GM18502 (cell line): Measurements from ENCODE around the gene ASPN.

Source experiments
- ATAC-seq: cut with Tn5 transposase; IDR thresholded peaks from one replicate; pipeline ENCODE4 v1.9.1; 2021; ENCODE audit warnings: mild to moderate bottlenecking; ENCODE audit not compliant: unreplicated experiment, poor library complexity

The ASPN gene

DNA sequence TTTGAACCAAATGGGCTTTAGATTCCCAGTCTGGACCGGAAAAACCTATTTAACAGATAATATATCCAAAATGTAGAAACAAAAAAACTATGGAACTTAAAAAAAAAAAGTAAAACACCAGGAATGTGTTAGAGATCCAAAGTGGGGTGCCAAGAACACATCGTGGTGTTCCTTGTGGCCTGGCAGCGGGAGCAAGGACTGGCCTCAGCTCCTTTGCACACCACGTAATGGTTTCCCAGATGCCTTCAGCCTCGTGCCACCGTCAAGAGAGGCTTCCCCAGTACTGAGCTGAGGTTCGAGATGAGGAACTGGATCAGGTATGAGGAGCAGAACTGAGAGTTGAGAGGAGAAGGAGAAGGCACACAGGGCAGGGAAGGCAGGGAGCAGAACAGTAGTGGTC, 3.5 kb downstream of the ASPN start:
- ATAC-seq: no peak

DNA sequence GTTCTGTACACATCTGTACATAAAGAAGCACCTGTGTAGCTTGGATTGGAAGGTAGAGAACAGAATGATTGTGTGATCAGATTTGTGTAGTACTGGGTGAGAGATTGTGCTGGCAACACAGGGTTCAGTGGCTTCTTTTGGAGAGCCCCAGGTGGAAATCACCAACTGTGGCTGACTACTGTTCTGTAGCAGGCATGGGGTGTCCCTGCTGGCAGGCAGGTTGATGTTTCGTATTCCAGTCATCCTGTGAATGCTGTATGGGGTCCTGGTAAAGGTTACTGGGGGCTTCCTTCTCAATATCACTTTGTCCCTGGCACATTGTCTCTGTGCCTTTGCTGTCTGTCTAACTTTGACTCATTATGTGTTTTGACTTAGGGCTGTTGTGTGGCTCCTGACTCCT, 5.3 kb downstream of the ASPN start:
- peak; percentile 65 for ATAC-seq

DNA sequence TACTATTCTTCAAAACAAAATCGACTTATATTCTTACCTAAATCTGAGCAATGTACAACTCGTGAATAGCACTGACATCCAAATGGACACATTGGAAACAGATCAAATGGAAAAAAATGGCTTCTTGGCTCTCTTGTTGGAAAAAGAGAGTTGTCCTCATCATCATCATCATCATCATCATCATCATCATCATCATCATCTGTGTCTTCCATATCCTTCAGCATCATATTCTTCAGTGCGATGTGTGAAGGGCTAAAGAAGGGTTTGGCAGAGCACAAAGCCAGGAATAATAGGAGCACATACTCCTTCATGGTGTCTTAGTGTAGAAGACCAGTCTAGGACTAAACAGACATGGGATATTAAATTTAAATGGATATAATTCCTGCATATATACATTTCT, 7.7 kb downstream of the ASPN start:
- no peak for ATAC-seq

DNA sequence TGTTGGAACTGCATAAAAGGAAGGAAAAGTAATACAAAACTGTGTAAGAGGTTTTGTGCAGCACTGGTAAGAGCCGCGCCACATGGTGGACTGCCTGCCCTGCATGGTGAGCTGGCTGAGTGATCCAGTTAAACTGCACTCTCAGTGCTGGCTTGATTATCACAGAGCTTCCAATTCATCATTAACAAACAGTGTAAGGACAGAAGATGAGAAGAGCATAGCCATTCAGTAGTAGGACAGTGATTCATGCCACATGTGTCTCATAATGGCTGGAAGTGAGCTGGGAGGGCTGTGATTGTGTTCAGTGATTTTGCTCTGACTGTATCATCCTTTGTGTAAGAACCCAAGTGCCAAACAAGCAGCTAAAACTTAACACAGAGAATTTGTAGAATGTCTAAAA, 14.1 kb downstream of the ASPN start:
- no peak for ATAC-seq

DNA sequence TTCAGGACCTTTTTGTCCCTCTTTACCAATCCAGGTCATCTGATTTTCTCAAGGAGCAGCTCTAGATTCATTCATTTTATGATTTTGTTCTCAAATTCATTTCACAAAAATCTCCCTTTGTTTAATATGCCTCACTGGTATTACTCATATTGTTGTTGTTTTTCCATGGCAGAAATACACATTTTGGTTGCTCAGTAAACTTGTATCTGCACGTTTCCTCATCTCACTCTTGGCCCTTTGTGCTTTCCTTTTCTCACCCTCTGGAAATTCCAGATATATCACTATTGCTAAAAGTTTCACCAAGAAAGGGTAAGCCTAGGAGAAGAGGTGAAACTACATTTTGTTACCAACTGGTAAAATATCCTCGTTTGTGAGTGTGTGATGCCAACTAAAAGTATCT, 14.8 kb downstream of the ASPN start:
- no peak for ATAC-seq

DNA sequence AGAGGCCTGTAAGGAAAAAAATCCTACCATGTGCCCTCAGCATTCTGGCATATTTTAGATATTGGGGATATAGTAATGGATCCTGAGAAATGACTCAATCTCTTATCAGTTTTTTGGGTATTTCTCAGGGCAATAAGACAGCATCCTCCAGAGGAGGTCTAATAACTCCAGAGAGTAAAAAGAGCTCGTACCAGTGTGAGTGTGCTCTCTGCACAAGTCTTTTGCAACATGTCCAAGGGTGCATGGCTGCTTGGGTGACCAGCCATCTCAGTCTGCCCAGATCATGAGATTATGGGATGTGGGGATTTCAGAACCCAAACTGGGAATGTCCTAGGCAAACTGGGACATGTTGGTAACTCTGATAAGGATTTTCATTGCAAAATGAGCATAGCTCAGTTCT, 15.3 kb downstream of the ASPN start:
- no peak for ATAC-seq

DNA sequence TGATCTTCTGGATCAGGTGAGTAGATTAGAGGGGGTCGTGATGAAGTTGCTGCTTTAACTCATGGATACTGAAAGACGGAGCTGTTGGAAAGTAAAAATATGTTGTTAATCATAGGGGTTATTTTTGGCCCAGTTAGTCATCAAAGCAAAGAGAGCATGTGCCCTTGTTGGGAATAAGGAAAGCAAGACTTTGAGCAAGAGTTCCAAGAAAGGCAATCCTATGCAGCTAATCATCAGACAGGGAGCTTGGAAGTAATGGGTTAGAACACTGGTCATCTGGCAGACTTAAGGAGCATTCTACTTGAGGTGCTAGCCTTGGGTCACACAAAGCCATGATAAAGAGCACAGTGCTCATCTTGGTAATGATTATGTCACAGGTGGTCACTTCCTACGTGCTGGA, 18.3 kb downstream of the ASPN start:
- no peak for ATAC-seq

DNA sequence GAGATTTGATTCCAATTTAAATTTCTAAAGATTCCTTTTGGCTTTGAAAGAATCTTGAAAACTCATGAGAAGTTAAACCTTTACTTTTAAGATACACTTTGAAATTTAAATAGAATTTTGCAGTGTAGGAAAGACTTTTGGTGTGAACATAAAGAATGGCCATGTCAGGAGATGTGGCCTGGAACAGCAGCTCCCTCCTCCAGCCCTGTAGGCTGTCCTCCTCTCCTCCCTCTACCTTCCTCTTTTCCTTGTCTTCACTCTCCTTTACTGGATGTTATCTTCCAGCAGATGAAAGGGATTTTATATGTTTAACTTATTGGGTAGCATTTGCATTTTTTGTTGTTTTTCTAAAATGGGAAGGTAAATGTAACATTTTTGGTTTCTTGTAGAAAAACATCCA, 18.9 kb downstream of the ASPN start:
- ATAC-seq: no peak

DNA sequence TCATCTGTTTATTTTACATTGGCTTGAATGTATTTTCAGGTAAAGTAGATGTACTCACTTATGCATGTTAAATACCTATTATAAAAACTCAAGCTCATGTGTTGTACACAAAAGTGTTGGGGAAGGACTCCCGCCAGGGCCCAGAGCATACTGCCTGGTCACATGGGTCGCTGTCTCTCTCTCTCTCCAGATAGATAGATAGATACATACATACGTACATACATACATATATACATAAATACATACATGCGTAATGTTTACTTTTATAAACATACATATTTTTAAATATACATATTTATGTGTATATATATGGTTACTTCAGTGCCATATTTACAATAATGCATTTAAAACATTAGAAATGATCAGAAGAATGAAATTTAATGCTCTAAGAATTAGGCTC, 24.7 kb downstream of the ASPN start:
- no peak for ATAC-seq

DNA sequence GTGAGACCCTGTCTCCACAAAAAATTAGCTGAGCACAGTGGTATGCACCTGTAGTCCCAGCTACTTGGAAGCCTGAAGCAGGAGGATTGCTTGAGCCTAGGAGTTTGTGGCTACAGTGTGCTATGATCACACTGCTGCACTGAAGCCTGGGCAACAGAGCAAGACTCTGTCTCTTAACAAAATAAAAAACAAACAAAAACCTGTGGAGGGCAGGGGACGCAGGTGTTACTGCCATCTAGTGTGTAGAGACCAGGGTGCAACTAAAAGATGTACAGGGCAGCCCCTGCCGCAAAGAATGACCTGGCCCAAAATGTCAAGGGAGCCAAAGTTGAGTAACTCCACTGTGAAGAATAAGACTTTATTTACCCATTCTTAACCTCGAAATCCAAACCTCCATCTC, 27.1 kb downstream of the ASPN start:
- no peak for ATAC-seq

DNA sequence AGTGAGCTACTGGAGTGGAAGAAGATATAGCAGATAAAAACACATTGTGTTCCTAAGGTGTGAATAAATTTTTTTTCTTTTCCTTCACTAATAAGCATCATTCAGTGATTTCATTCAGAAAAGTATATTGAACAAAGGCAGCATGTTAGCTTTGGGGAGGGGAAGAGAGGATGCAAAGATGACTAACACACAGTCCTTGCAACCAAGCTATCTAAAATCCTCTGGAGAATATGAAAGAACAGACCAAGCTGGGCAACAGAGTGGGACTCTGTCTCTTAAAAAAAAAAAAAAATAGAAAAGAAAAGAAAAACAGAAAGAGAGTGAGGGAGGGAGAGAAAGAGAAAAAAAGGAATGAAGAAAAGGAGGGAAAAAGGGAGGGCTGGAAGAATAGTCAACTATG, 35.8 kb downstream of the ASPN start:
- ATAC-seq: no peak

DNA sequence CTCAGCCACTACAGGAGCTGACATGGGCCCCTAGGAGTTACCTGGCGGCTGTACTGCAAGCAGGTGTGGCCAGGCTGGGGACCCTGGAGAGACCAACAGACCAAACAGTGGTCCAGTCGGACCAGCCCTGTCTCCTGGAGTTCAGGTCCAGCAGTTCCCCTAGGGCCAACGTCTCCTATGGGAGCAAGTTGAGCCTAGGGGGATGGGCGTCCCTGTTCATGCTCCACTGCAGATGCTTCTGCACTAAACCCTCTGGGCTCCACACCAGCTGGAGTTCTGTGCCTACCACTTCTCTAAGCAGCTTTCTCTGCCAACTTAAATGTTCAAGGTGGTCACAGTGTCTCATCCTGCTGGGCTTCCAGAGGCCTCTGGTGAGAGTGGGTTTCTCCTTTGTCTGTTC, 37.5 kb downstream of the ASPN start:
- ATAC-seq: no peak

DNA sequence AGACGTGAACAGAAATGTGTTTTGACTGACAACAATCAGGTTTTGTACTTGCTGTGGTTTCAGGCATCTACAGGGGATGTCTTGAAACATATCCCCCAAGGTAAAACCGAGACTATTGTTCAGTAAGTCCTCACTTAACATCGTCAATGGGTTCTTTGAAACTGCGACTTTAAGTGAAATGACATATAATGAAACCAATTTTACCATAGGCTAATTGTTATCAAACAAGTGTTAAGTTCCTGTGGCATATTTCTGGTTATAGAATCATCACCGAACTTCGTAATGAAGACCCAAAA, 41.6 kb downstream of the ASPN start:
- ATAC-seq: no peak

DNA sequence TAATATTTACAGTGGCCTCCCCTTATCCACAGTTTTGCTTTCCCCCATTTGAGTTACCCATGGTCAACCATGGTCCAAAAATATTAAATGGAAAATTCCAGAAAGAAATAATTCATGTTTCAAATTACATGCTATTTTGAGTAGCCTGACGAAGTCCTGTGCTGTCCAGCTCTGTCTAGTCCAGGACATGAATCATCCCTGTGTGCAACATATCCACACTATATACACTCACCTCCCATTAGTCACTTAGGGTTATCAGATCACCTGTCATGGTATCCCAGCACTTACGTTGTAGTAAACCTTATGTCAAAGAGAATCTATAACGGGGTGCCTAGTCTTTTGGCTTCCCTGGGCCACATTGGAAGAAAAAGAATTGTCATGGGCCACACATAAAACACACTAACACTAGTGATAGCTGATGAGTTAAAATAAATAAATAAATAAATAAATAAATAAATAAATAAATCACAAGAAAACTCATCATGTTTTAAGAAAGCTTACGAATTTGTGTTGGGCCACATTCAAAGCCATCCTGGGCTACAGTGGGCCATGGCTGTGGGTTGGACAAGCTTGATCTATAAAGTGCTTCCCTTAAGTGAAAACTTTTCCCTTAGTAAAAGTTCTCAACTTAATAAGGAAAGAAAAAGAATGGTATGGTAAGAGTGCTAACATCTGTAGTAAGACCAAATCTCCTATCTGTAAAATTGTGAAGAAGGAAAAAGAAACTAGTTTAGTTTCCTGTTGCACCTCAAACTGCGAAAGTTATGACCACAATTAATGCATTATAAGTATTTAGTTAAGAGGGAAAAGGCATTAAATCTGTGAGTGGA, 42.2 kb downstream of the ASPN start:
- no peak for ATAC-seq

DNA sequence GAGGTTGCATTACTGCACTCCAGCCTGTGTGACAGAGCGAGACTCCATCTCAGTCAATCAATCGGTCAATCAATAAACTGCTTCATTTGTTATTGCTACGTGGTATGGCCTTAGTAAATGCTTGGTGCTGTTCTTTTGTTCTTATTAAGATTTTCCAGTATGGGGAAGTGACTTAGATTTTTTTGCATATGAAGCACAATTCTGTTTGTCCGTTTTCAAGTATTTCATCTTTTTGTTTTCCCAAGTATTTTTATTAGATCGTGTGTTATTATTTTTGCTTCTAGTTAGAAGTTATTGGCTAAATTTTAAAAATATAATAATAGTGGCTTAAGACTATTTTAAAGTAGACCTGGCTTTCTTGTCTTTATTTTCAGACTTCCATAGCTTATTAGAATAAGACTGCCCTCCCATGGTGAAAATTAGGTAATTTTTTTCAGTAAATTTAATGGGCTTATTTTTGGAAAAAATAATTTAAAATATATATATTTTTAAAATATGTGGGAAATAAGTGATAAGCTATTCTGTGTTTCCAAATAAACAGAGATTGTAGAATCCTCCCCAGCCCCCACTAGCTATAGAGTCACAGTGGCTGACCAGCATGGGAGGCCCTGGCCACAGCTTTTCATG, 43.3 kb downstream of the ASPN start:
- ATAC-seq: no peak

DNA sequence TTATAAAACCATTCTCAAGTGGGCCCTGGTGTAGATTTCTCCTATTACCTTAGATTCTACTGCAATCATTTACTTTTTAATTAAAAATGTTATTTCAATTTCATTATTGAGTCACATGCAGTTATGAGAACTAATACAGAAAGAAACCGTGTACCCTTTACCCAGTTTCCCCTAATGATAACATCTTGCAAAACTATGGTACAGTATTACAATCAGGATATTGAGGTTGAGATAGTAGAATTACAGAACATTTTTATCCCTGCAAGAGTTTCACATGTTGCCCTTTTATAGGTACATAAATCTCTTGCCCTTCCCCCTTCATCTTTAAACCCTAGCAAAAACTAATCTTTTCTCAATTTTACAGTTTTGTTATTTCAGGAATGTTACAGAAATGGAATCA, 47.0 kb downstream of the ASPN start:
- no peak for ATAC-seq

DNA sequence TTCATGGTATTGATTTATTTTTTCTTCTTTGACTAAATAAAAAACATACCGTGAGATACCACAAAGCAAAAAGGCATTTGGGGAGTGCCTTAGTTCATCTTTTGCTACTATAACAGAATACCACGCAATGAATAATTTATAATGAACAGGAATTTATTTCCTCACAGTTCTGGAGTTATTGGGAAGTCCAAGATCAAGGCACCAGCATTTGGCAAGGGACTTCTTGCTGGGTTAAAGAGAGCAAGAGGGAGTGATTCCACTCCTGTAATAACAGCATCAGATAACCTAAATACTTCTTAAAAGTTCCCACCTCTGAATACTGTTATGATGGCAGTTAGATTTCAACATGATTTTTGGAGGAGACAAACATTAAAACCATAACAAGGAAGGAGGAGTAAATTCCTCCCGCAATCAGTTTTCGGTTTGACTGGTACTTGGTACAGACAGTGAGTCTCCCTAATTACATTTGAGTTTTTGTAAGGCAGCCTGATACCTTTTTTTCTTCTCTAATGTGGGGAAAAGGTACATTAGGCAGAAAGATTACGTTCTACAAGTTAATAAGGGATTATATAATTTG, 49.2 kb downstream of the ASPN start:
- ATAC-seq: no peak

DNA sequence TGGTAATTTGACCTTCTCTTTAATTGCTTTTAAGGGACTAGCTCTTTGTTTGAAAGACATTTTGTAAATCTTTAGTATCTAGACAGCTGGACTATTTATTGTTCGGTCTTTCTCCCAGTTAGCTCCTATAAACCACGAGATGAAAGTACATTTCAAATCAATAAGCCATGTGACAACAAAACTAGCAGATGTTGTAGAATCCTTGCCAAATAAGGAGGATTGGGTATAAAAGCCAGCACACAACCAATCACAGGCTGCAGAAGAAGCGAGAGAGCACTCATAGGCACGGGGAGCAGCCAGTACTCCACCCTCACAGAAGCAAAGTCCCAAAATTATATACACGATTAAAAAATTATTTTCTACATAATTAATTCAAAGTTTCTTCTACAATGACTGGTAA, 50.0 kb downstream of the ASPN start:
- ATAC-seq: no peak

DNA sequence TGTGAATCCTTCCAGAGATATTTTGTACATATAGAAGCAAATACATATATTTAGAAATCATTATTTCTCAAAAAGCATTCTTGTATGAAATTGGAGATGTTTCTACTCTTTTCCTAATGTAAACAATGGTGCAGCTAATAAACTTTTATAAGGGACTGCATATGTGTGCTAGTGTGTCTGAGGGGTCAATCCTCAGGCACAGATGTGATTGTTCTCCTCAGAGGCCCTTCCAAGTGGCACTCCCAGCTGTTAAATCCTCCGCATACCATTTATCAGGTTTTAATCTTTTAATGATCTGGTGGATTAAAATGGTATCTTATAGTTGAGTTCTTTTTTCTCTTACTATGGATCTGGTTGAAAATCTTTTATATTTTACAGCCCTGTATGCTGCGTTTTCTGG, 52.5 kb downstream of the ASPN start:
- ATAC-seq: no peak

DNA sequence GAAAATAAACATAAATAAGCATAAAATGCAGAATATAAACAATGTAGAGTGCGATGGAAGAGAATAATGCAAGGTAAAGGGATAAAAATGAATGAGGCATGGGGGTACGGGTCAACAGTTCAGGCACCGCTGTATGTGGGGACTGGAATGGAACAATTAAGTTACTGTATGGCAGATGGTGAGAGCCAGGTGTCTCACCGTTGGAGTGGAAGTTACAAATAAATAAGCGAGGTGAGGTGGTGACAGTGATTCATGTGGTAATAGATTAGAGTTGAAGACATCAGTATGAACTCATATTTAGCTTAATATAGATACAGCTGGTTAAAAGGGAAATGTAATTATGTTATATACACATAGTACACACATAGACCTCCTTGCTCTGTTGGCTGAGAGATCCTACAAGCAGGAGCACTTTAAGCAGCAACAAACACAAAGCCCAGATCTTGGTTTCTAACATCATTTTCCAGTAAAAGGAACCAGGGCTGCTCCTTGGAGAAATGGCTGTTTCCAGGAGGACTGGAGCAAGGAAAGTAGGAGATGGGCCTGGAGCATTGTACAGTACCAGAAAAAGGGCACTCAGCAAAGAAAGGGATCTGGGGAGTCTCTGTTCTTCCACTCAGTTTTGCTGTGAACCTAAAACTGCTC, 55.7 kb downstream of the ASPN start:
- ATAC-seq: no peak

DNA sequence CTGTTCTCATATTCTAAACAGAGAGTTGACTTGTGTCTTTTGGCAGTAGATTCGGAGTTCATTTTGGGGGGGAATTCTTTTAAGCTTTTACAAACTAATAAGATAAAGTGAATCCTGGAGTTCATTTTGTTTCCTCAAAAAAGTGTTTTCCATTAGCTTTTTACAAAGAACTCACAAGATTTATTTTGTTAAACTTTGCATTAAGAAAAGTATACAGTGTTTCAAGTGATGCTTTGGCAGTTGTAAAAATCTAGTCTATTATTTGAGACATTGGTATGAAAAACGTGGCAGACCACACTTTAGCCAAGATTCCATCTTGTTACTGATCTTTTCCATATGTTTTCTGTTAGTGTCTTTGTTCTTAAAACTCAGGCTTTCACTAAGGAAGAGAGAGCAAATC, 56.8 kb downstream of the ASPN start:
- no peak for ATAC-seq

DNA sequence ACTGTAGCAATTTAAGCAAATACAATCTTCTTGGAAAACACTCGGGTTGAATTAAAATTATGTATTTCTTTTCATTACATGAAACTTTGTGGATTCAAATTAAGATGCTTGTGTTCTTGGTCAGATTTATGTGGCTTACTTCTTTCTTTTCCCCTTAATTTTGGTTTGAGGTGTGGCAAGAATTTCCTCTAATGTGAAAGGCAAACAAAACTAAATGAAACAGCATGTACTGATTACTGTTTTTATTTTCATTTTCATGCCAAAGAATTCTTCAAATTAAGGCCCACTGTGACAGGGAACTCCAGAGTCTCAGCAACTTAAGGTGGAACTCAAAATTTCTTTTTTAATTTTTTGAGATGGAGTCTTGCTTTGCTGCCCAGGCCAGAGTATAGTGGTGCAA, 58.0 kb downstream of the ASPN start, which contains the start of gene OMD:
Gene OMD, minus strand, starts transcription at position 132 of the 400 bp plus-strand sequence. CDS start 6,913 bp downstream, outside the sequence.
- ATAC-seq: no peak
